HepG2 (cell line): ENCODE data around the gene TFAP2A. TPM values are rescaled to one million over a fixed set of nuclear protein-coding genes. Genes with fewer than 3 reads are reported as not detected.

Experiments
- ATAC-seq: fragments of 200-7000 bp; cut with Tn5 transposase; 3 replicates; pipeline ENCODE4 v1.9.1; 2020; ENCODE audit warnings: mild to moderate bottlenecking, moderate library complexity
- BruUV-seq: library from RNA; stranded (reverse); fragments of 400-500 nt; replicated peaks from 2 replicates; lab custom pipeline; 2021; lab: Mats Ljungman, UMichigan
- CTCF ChIA-PET: fragments of 300-600 bp; formaldehyde crosslinking; extraction: SDS; loops from one replicate; lab custom pipeline; 2021; ENCODE audit warnings: low total read pairs, inconsistent platforms, low intra/inter-chr PET ratio; lab: Yijun Ruan, JAX
- POLR2A ChIA-PET: fragments of 350-600 bp; sonication (Branson Sonifier 250); formaldehyde crosslinking; loops from one replicate; lab custom pipeline; 2020; ENCODE audit warnings: antibody characterized with exemption, inconsistent platforms; lab: Yijun Ruan, JAX
- DNase-seq: peaks from one replicate; pipeline ENCODE4 v3.0.0-alpha.2; 2015; ENCODE audit warnings: low spot score
- FAIRE-seq: peaks from 3 replicates; lab custom pipeline; 2011; peaks lifted over from hg19 to GRCh38; lab: Jason Lieb, UNC
- H2AFZ ChIP-seq: one replicate; pipeline ENCODE4 v1.6.1; 2011; ENCODE audit warnings: low read length, inconsistent platforms
- H3K27ac ChIP-seq: fragments of 300-600 bp; 3 replicates; pipeline ENCODE4 v1.8.0; 2011; ENCODE audit warnings: mixed run types, mild to moderate bottlenecking, mixed read lengths, low read length, inconsistent platforms; ENCODE audit not compliant: insufficient read depth; ENCODE audit errors: extremely low read length
- H3K27me3 ChIP-seq, 2 experiments: fragments of 200-600 bp in 1 of 2; 2 replicates in 1 of 2; 3 replicates in 1 of 2; pipeline versions ENCODE4 v1.6.0 to v1.8.0; 2011; ENCODE audit warnings: low read length in 2 of 2, mild to moderate bottlenecking in 2 of 2, moderate library complexity in 2 of 2, inconsistent platforms in 1 of 2; ENCODE audit not compliant: insufficient read depth in 2 of 2, control insufficient read depth in 1 of 2
- H3K36me3 ChIP-seq, 2 experiments: fragments of 200-600 bp in 1 of 2; replicated peaks in 1 of 2; 2 replicates in 1 of 2; 3 replicates in 1 of 2; pipeline versions ENCODE4 v1.5.1 to v1.8.0; 2011; ENCODE audit warnings: low read length in 2 of 2, inconsistent platforms in 1 of 2; ENCODE audit not compliant: insufficient read depth in 2 of 2, control insufficient read depth in 1 of 2
- H3K4me1 ChIP-seq: 2 replicates; pipeline ENCODE4 v1.5.1; 2012; ENCODE audit warnings: low read length, inconsistent platforms; ENCODE audit not compliant: insufficient read depth
- H3K4me2 ChIP-seq: 2 replicates; pipeline ENCODE4 v1.6.0; 2011; ENCODE audit warnings: low read depth, low read length, inconsistent platforms
- H3K4me3 ChIP-seq, 3 experiments: fragments of 200-600 bp in 1 of 3; sonication (generic), shearing (Covaris generic) in 1 of 3; replicated peaks in 1 of 3; 2 replicates each; pipeline ENCODE4 v1.5.1; 2011 to 2016; ENCODE audit warnings: low read length in 3 of 3, inconsistent platforms in 2 of 3, low read depth in 2 of 3, mild to moderate bottlenecking in 2 of 3, control low read depth in 1 of 3, mixed read lengths in 1 of 3; ENCODE audit not compliant: insufficient read depth in 1 of 3
- H3K79me2 ChIP-seq: one replicate; pipeline ENCODE4 v1.6.1; 2011; ENCODE audit warnings: low read length, inconsistent platforms; ENCODE audit not compliant: insufficient read depth
- H3K9ac ChIP-seq: 2 replicates; pipeline ENCODE4 v1.6.0; 2011; ENCODE audit warnings: mild to moderate bottlenecking, low read depth, low read length, inconsistent platforms; ENCODE audit not compliant: insufficient read depth
- H3K9me3 ChIP-seq: 2 replicates; pipeline ENCODE4 v1.5.1; 2012; ENCODE audit warnings: mild to moderate bottlenecking, low read length
- H4K20me1 ChIP-seq: 2 replicates; pipeline ENCODE4 v1.6.0; 2011; ENCODE audit warnings: inconsistent platforms, mild to moderate bottlenecking, low read length, moderate library complexity; ENCODE audit not compliant: insufficient read depth
- CTCF ChIP-seq: sonication (generic); formaldehyde crosslinking; IDR thresholded peaks from 2 replicates; pipeline ENCODE4 v1.5.0; 2020; ENCODE audit warnings: mild to moderate bottlenecking, missing genetic modification reagents, moderate library complexity
- EZH2 ChIP-seq: conservative IDR thresholded peaks from 2 replicates; pipeline ENCODE4 v1.6.1; 2012; ENCODE audit warnings: mild to moderate bottlenecking, low read depth, low read length, moderate library complexity
- MYPOP ChIP-seq: sonication (generic); formaldehyde crosslinking; IDR thresholded peaks from 2 replicates; pipeline ENCODE4 v1.8.1; 2023; ENCODE audit warnings: mild to moderate bottlenecking, moderate library complexity, missing genetic modification reagents
- RAD51 ChIP-seq: fragments of 450-650 bp; IDR thresholded peaks from 2 replicates; pipeline ENCODE4 v1.6.1; 2016; ENCODE audit warnings: borderline replicate concordance
- ZBTB21 ChIP-seq: sonication (generic); formaldehyde crosslinking; IDR thresholded peaks from 2 replicates; pipeline ENCODE4 v1.4.0; 2020; ENCODE audit warnings: missing genetic modification reagents
- ZKSCAN8 ChIP-seq: IDR thresholded peaks from 2 replicates; pipeline ENCODE4 v1.6.1; 2016; ENCODE audit warnings: borderline replicate concordance, missing genetic modification reagents, missing compliant biosample characterization
- ZNF292 ChIP-seq: sonication (generic); formaldehyde crosslinking; IDR thresholded peaks from 2 replicates; pipeline ENCODE4 v1.8.1; 2022; ENCODE audit warnings: mild to moderate bottlenecking, low read depth, missing genetic modification reagents, borderline replicate concordance
- ZNF33B ChIP-seq: sonication (generic); formaldehyde crosslinking; IDR thresholded peaks from 2 replicates; pipeline ENCODE4 v1.5.1; 2020; ENCODE audit warnings: mild to moderate bottlenecking, missing genetic modification reagents
- ZNF576 ChIP-seq: sonication (generic); formaldehyde crosslinking; IDR thresholded peaks from 2 replicates; pipeline ENCODE4 v1.4.0; 2020; ENCODE audit warnings: mild to moderate bottlenecking, missing genetic modification reagents
- WGBS: methylation state at CpG from one replicate; pipeline ENCODE4 v1.1.6; 2017; ENCODE audit warnings: low lambda C conversion rate; 5-methylcytosine and 5-hydroxymethylcytosine counted together
- in situ Hi-C: cut with HindIII; loops from 2 replicates; pipeline ENCODE4 v1.10.0; 2017; ENCODE audit warnings: low pct_unique_long_range_greater_than_20kb; ENCODE audit not compliant: extremely low pct_ligation_motif_present
- intact Hi-C: fragments of 100-400 bp; cut with micrococcal nuclease; formaldehyde crosslinking; loops from one replicate; pipeline ENCODE4 v1.10.0; 2022; ENCODE audit not compliant: unreplicated experiment
- polyA plus RNA-seq, 8 experiments: library from polyadenylated mRNA; depleted of rRNA in 3 of 8; stranded (reverse) in 7 of 8; unstranded in 1 of 8; fragments of >200 nt; fragmentation: Illumina TruSeq in 4 of 8; extraction: Trizol in 4 of 8; gene quantifications; 2 replicates each; pipeline versions ENCODE4 v1.2.1 to v1.2.3, GENCODE V29; 2011 to 2016; ENCODE audit warnings: low read depth in 4 of 8, missing spikeins in 1 of 8, mixed read lengths in 1 of 8; ENCODE audit not compliant: insufficient read depth in 1 of 8
- total RNA-seq, 5 experiments: library from RNA; depleted of rRNA; stranded (reverse); fragments of >200 nt; fragmentation: Illumina TruSeq; extraction: Trizol; gene quantifications; 2 replicates each; pipeline ENCODE4 v1.2.3, GENCODE V29; 2016; ENCODE audit warnings: low read depth in 1 of 5
- TF ChIP-seq, protein P1 (sequence below): sonication (generic); formaldehyde crosslinking; IDR thresholded peaks from 2 replicates; pipeline ENCODE4 v1.5.0; 2020; ENCODE audit warnings: missing genetic modification reagents
- TF ChIP-seq, protein P2 (sequence below): IDR thresholded peaks from 2 replicates; pipeline ENCODE4 v1.6.1; 2018; ENCODE audit warnings: missing genetic modification reagents, mild to moderate bottlenecking, missing compliant biosample characterization
- TF ChIP-seq, protein P3 (sequence below): sonication (generic); formaldehyde crosslinking; IDR thresholded peaks from 2 replicates; pipeline ENCODE4 v1.5.1; 2020; ENCODE audit warnings: missing genetic modification reagents, mild to moderate bottlenecking, borderline replicate concordance

TFAP2A gene
- total and polyA plus RNA-seq, 2 of the 13 experiments (the other 11 are each of a cell fraction or from before 2014, with no cell fraction given): not detected

GRCh38 chr6:10449751-10450150 is 34.9 kb upstream of the TFAP2A start:
- H3K9me3 ChIP-seq: no peaks in the 10 kb centered on the region
- H4K20me1 ChIP-seq: no peaks in the 10 kb centered on the region
- CTCF ChIA-PET: no interaction called here
- intact Hi-C loops (no loop called here), in situ Hi-C loops (loop anchor here (25.0 kb wide), 3 partner anchors 412 to 1912 kb away; no protein-coding TSS in a partner anchor)
- no peak overlapping the region for H3K9ac ChIP-seq
- no peak overlapping the region for H3K4me3 ChIP-seq
- no peaks in the 10 kb centered on the region for H3K36me3 ChIP-seq
- H3K79me2 ChIP-seq: no peaks in the 10 kb centered on the region
- H3K27ac ChIP-seq: no peak overlapping the region
- WGBS: 27% methylated on average over 5 of the region's 5 CpGs
- DNase-seq (no peak), FAIRE-seq (no peak), ATAC-seq (no peak)
- H2AFZ ChIP-seq: no peak overlapping the region
- POLR2A ChIA-PET: no interaction called here
- BruUV-seq: no TSS peak
- H3K4me2 ChIP-seq: no peak overlapping the region
- peaks cover 0 to 11% of the 10 kb centered on the region in 2 experiments; a peak in 1 of 5 replicates for H3K27me3 ChIP-seq
- H3K4me1 ChIP-seq: 0 out of 2 replicates have a peak, but pooled peaks cover 5% of the 10 kb centered on the region
- TF ChIP-seq CTCF (CRISPR knock-in tag) (no peak), ZNF33B (CRISPR knock-in tag) (no peak), ZNF576 (CRISPR knock-in tag) (no peak), EZH2 (no peak), ZNF292 (CRISPR knock-in tag) (no peak), ZKSCAN8 (no peak), MYPOP (no peak), ZBTB21 (CRISPR knock-in tag) (no peak), RAD51 (no peak)
- TF ChIP-seq, protein P1, sequence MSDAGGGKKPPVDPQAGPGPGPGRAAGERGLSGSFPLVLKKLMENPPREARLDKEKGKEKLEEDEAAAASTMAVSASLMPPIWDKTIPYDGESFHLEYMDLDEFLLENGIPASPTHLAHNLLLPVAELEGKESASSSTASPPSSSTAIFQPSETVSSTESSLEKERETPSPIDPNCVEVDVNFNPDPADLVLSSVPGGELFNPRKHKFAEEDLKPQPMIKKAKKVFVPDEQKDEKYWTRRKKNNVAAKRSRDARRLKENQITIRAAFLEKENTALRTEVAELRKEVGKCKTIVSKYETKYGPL (CRISPR knock-in tag): no peak
- TF ChIP-seq, protein P2, sequence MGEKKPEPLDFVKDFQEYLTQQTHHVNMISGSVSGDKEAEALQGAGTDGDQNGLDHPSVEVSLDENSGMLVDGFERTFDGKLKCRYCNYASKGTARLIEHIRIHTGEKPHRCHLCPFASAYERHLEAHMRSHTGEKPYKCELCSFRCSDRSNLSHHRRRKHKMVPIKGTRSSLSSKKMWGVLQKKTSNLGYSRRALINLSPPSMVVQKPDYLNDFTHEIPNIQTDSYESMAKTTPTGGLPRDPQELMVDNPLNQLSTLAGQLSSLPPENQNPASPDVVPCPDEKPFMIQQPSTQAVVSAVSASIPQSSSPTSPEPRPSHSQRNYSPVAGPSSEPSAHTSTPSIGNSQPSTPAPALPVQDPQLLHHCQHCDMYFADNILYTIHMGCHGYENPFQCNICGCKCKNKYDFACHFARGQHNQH (CRISPR knock-in tag): no peak
- TF ChIP-seq, protein P3, sequence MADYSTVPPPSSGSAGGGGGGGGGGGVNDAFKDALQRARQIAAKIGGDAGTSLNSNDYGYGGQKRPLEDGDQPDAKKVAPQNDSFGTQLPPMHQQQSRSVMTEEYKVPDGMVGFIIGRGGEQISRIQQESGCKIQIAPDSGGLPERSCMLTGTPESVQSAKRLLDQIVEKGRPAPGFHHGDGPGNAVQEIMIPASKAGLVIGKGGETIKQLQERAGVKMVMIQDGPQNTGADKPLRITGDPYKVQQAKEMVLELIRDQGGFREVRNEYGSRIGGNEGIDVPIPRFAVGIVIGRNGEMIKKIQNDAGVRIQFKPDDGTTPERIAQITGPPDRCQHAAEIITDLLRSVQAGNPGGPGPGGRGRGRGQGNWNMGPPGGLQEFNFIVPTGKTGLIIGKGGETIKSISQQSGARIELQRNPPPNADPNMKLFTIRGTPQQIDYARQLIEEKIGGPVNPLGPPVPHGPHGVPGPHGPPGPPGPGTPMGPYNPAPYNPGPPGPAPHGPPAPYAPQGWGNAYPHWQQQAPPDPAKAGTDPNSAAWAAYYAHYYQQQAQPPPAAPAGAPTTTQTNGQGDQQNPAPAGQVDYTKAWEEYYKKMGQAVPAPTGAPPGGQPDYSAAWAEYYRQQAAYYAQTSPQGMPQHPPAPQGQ (CRISPR knock-in tag): no peak
